HCT116 (cell line): ENCODE measurements around the gene MYO3B.

Experiments
- CEBPB ChIP-seq: IDR thresholded peaks from 2 replicates; pipeline ENCODE4 v1.6.1; 2012; ENCODE audit warnings: low read depth
- EZH2 ChIP-seq: fragments of 200-600 bp; sonication (generic); IDR thresholded peaks from 2 replicates; pipeline ENCODE4 v1.6.1; 2017; ENCODE audit warnings: antibody characterized with exemption, mixed run types
- TF ChIP-seq, protein P1 (sequence below), 3 experiments: fragments of 200-600 bp in 1 of 3; sonication (generic) in 1 of 3; IDR thresholded peaks in 2 of 3; conservative IDR thresholded peaks in 1 of 3; 2 replicates each; pipeline ENCODE4 v1.5.1; 2012 to 2017; ENCODE audit warnings: low read depth in 2 of 3, low read length in 2 of 3, antibody characterized with exemption in 1 of 3, borderline replicate concordance in 1 of 3, control low read depth in 1 of 3, mild to moderate bottlenecking in 1 of 3, mixed read lengths in 1 of 3, mixed run types in 1 of 3, moderate library complexity in 1 of 3; ENCODE audit not compliant: insufficient read depth in 1 of 3

DNA sequence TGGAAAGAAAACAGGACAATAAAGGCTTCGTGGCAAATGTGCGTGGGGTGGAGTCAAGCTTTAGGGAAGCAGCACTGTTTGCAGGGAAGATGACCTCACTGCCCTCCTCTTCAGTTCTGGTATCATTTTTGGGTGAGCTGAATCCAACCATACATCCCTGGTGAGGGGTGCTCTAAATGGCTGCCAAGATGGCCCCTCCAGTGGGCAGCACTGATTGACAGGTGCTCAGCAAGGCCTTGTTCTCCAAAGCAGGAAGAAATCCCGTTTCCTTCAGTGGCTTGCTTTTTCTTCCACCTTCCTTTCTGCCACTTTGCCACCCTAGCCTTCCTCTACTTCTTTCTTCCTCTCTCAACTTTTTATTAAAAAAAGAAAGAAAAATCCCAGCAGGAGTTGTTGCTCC, 404.4 kb downstream of the MYO3B start:
- TF ChIP-seq, protein P1, sequence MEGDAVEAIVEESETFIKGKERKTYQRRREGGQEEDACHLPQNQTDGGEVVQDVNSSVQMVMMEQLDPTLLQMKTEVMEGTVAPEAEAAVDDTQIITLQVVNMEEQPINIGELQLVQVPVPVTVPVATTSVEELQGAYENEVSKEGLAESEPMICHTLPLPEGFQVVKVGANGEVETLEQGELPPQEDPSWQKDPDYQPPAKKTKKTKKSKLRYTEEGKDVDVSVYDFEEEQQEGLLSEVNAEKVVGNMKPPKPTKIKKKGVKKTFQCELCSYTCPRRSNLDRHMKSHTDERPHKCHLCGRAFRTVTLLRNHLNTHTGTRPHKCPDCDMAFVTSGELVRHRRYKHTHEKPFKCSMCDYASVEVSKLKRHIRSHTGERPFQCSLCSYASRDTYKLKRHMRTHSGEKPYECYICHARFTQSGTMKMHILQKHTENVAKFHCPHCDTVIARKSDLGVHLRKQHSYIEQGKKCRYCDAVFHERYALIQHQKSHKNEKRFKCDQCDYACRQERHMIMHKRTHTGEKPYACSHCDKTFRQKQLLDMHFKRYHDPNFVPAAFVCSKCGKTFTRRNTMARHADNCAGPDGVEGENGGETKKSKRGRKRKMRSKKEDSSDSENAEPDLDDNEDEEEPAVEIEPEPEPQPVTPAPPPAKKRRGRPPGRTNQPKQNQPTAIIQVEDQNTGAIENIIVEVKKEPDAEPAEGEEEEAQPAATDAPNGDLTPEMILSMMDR (IDR thresholded peaks at IDR 0.05 in 2 of 3, conservative IDR thresholded peaks at IDR 0.05 in 1 of 3; ENCODE audit: borderline replicate concordance in 1 of 3, insufficient read depth in 1 of 3, low read depth in 2 of 3, low read length in 2 of 3) = no peak
- TF ChIP-seq EZH2 = no peak
- no peak for TF ChIP-seq CEBPB
